ENCODE data around the gene FAM111A.

The FAM111A gene

GRCh38 chr11:59184691-59185339, 42.2 kb downstream of the FAM111A start:
- DNase-seq (ENCODE audit: extremely low read depth, low read depth) = no peak
- TF ChIP-seq CTCF (IDR thresholded peaks at IDR 0.05; ENCODE audit: low read depth, low read length) = no peak

GRCh38 chr11:59185386-59185945, 42.8 kb downstream of the FAM111A start:
- no peak for TF ChIP-seq CTCF (IDR thresholded peaks at IDR 0.05; ENCODE audit: low read depth, low read length)
- no peak for DNase-seq (ENCODE audit: extremely low read depth, low read depth)

- DNase-seq (ENCODE audit: extremely low read depth, low read depth) = no peak
- TF ChIP-seq CTCF (IDR thresholded peaks at IDR 0.05; ENCODE audit: low read depth, low read length) = peak; percentile 54
These were observed 43.5 kb downstream of the FAM111A start for GRCh38 chr11:59186130-59186594.

- no peak for TF ChIP-seq CTCF (IDR thresholded peaks at IDR 0.05; ENCODE audit: low read depth, low read length)
- no peak for DNase-seq (ENCODE audit: extremely low read depth, low read depth)
These were observed 44.4 kb downstream of the FAM111A start for GRCh38 chr11:59187035-59187434.

- no peak for TF ChIP-seq CTCF (IDR thresholded peaks at IDR 0.05; ENCODE audit: low read depth, low read length)
- DNase-seq (ENCODE audit: extremely low read depth, low read depth) = no peak
These were observed 44.9 kb downstream of the FAM111A start for GRCh38 chr11:59187587-59187986.

GRCh38 chr11:59188954-59189353, 46.3 kb downstream of the FAM111A start:
- no peak for DNase-seq (ENCODE audit: extremely low read depth, low read depth)
- no peak for TF ChIP-seq CTCF (IDR thresholded peaks at IDR 0.05; ENCODE audit: low read depth, low read length)

GRCh38 chr11:59189986-59190385, 47.3 kb downstream of the FAM111A start:
- no peak for DNase-seq (ENCODE audit: extremely low read depth, low read depth)
- no peak for TF ChIP-seq CTCF (IDR thresholded peaks at IDR 0.05; ENCODE audit: low read depth, low read length)

All from AG09319 (cell line).